ENCODE measurements around the gene IFNLR1.

The IFNLR1 gene

GRCh38 chr1:24175033-24175755 is 11.9 kb downstream of the IFNLR1 start:
- no peak for DNase-seq

GRCh38 chr1:24173638-24174575 is 13.2 kb downstream of the IFNLR1 start:
- DNase-seq = no peak

- no peak for DNase-seq
These were observed 14.5 kb downstream of the IFNLR1 start for GRCh38 chr1:24172598-24172997.

GRCh38 chr1:24169286-24169685 is 17.8 kb downstream of the IFNLR1 start:
- no peak for DNase-seq

GRCh38 chr1:24168245-24168644 is 18.8 kb downstream of the IFNLR1 start:
- no peak for DNase-seq

GRCh38 chr1:24167008-24167407 is 20.1 kb downstream of the IFNLR1 start:
- no peak for DNase-seq

GRCh38 chr1:24165500-24165899 is 21.6 kb downstream of the IFNLR1 start:
- no peak for DNase-seq

- no peak for DNase-seq
These were observed 23.1 kb downstream of the IFNLR1 start for GRCh38 chr1:24164004-24164403.

- DNase-seq = no peak
These were observed 24.9 kb downstream of the IFNLR1 start for GRCh38 chr1:24162201-24162600.

- no peak for DNase-seq
These were observed 25.8 kb downstream of the IFNLR1 start for GRCh38 chr1:24161270-24161669.

GRCh38 chr1:24159366-24159765 is 27.7 kb downstream of the IFNLR1 start:
- DNase-seq = no peak

GRCh38 chr1:24157918-24158481 is 29.1 kb downstream of the IFNLR1 start:
- DNase-seq = no peak

- no peak for DNase-seq
These were observed 30.4 kb downstream of the IFNLR1 start for GRCh38 chr1:24156542-24157260.

- DNase-seq = peak; percentile 87
These were observed 31.9 kb downstream of the IFNLR1 start for GRCh38 chr1:24155011-24155782.

- DNase-seq = peak; percentile 31
These were observed 32.9 kb downstream of the IFNLR1 start for GRCh38 chr1:24154215-24154614.

GRCh38 chr1:24152631-24153494 is 34.2 kb downstream of the IFNLR1 start:
- DNase-seq = peak; percentile 21

GRCh38 chr1:24151175-24151533 is 35.9 kb downstream of the IFNLR1 start:
- DNase-seq = peak; percentile 99

- peak; percentile 93 for DNase-seq
These were observed 36.6 kb downstream of the IFNLR1 start for GRCh38 chr1:24150234-24151174.

GRCh38 chr1:24149866-24150233 is 37.2 kb downstream of the IFNLR1 start:
- no peak for DNase-seq

- no peak for DNase-seq
These were observed 39.3 kb downstream of the IFNLR1 start for GRCh38 chr1:24147816-24148215.
